NCI-H146 (cell line): ENCODE measurements around the gene MYOT.
"Not testable (repeated sequence)": the region's sequence is repeated elsewhere in the genome, so short reads cannot be mapped to it uniquely, and the experiment has no call there.

Experiments used
- DNase-seq: peaks from one replicate; lab custom pipeline; 2025; lab: John Stamatoyannopoulos, UW

Gene MYOT

GRCh38 chr5:137856916-137857862 is 10.5 kb upstream of the MYOT start:
- no peak for DNase-seq

GRCh38 chr5:137858223-137858916 is 9.3 kb upstream of the MYOT start:
- DNase-seq = no peak

- no peak for DNase-seq
These were observed 8.7 kb upstream of the MYOT start for GRCh38 chr5:137858954-137859353.

- DNase-seq = no peak
These were observed 5.4 kb upstream of the MYOT start for GRCh38 chr5:137862251-137862650.

- not testable (repeated sequence) for DNase-seq
These were observed 4.0 kb upstream of the MYOT start for GRCh38 chr5:137863653-137864052.

- no peak for DNase-seq
These were observed 895 bp upstream of the MYOT start for GRCh38 chr5:137866541-137867388.

- DNase-seq = no peak
These were observed 3.1 kb downstream of the MYOT start for GRCh38 chr5:137870647-137871339.

GRCh38 chr5:137871571-137871970 is 3.9 kb downstream of the MYOT start:
- no peak for DNase-seq

GRCh38 chr5:137872466-137872865 is 4.8 kb downstream of the MYOT start:
- no peak for DNase-seq

- DNase-seq = no peak
These were observed 8.4 kb downstream of the MYOT start for GRCh38 chr5:137876101-137876500.

- DNase-seq = no peak
These were observed 12.7 kb downstream of the MYOT start for GRCh38 chr5:137880313-137880712.

GRCh38 chr5:137887831-137888230 is 20.2 kb downstream of the MYOT start:
- DNase-seq = no peak

- DNase-seq = no peak
These were observed 20.8 kb downstream of the MYOT start for GRCh38 chr5:137888466-137888862.

GRCh38 chr5:137888863-137889759 is 21.5 kb downstream of the MYOT start, which contains the start of gene PKD2L2:
TSS of gene PKD2L2 (plus strand) at chr5:137889457. CDS start at chr5:137889492, 35 bp downstream.
- no peak for DNase-seq

GRCh38 chr5:137890845-137891244 is 23.2 kb downstream of the MYOT start:
- DNase-seq = no peak

- DNase-seq = no peak
These were observed 24.2 kb downstream of the MYOT start for GRCh38 chr5:137891849-137892248.

GRCh38 chr5:137894586-137894985 is 26.9 kb downstream of the MYOT start:
- no peak for DNase-seq

GRCh38 chr5:137896560-137896959 is 28.9 kb downstream of the MYOT start:
- DNase-seq = no peak

GRCh38 chr5:137899493-137899892 is 31.8 kb downstream of the MYOT start:
- no peak for DNase-seq

- DNase-seq = no peak
These were observed 33.6 kb downstream of the MYOT start for GRCh38 chr5:137901011-137901817.
